ENCODE data around the gene SLC2A5.
"Not testable (repeated sequence)": the region's sequence is repeated elsewhere in the genome, so short reads cannot be mapped to it uniquely, and the experiment has no call there.

SLC2A5 gene

GRCh38 chr1:9106286-9106685 is 36.9 kb upstream of the SLC2A5 start:
- Histone ChIP-seq H3K9me3 (ENCODE audit: control insufficient read depth, insufficient read depth, low read depth, low read length) (no peaks in the 10 kb centered on the region), H3K27me3 (ENCODE audit: control insufficient read depth, insufficient read depth, low read length) (no peaks in the 10 kb centered on the region), H3K27ac (ENCODE audit: low read depth, low read length) (no peak overlapping the region), H3K36me3 (ENCODE audit: control insufficient read depth, insufficient read depth, low read length) (no peaks in the 10 kb centered on the region; the same call in 1 of the 2 replicates), H3K4me1 (ENCODE audit: control insufficient read depth, insufficient read depth, low read length) (peaks cover 5% of the 10 kb centered on the region; the same call in 1 of the 2 replicates), H3K9ac (ENCODE audit: low read length) (no peak overlapping the region), H3K4me3 (ENCODE audit: low read depth, low read length) (no peak overlapping the region)

GRCh38 chr1:9105336-9105867 is 36.0 kb upstream of the SLC2A5 start:
- H3K9ac ChIP-seq (ENCODE audit: low read length) = no peak overlapping the region
- no peaks in the 10 kb centered on the region; the same call in 1 of the 2 replicates for H3K36me3 ChIP-seq (ENCODE audit: control insufficient read depth, insufficient read depth, low read length)
- H3K27me3 ChIP-seq (ENCODE audit: control insufficient read depth, insufficient read depth, low read length) = no peaks in the 10 kb centered on the region
- H3K4me1 ChIP-seq (ENCODE audit: control insufficient read depth, insufficient read depth, low read length) = 0 out of 2 replicates have a peak, but pooled peaks cover 2% of the 10 kb centered on the region
- no peak overlapping the region for H3K4me3 ChIP-seq (ENCODE audit: low read depth, low read length)
- no peaks in the 10 kb centered on the region for H3K9me3 ChIP-seq (ENCODE audit: control insufficient read depth, insufficient read depth, low read depth, low read length)
- no peak overlapping the region for H3K27ac ChIP-seq (ENCODE audit: low read depth, low read length)

GRCh38 chr1:9101510-9102146 is 32.2 kb upstream of the SLC2A5 start:
- Histone ChIP-seq H3K27me3 (ENCODE audit: control insufficient read depth, insufficient read depth, low read length) (no peaks in the 10 kb centered on the region), H3K4me3 (ENCODE audit: low read depth, low read length) (no peak overlapping the region), H3K36me3 (ENCODE audit: control insufficient read depth, insufficient read depth, low read length) (no peaks in the 10 kb centered on the region; the same call in 1 of the 2 replicates), H3K27ac (ENCODE audit: low read depth, low read length) (no peak overlapping the region), H3K4me1 (ENCODE audit: control insufficient read depth, insufficient read depth, low read length) (0 out of 2 replicates have a peak, but pooled peaks cover 2% of the 10 kb centered on the region), H3K9me3 (ENCODE audit: control insufficient read depth, insufficient read depth, low read depth, low read length) (peaks cover 8% of the 10 kb centered on the region; the same call in 1 of the 2 replicates), H3K9ac (ENCODE audit: low read length) (no peak overlapping the region)

GRCh38 chr1:9100471-9101043 is 31.1 kb upstream of the SLC2A5 start:
- Histone ChIP-seq H3K4me1 (ENCODE audit: control insufficient read depth, insufficient read depth, low read length) (0 out of 2 replicates have a peak, but pooled peaks cover 2% of the 10 kb centered on the region), H3K27ac (ENCODE audit: low read depth, low read length) (no peak overlapping the region), H3K4me3 (ENCODE audit: low read depth, low read length) (no peak overlapping the region), H3K27me3 (ENCODE audit: control insufficient read depth, insufficient read depth, low read length) (no peaks in the 10 kb centered on the region), H3K9me3 (ENCODE audit: control insufficient read depth, insufficient read depth, low read depth, low read length) (peaks cover 17% of the 10 kb centered on the region), H3K36me3 (ENCODE audit: control insufficient read depth, insufficient read depth, low read length) (no peaks in the 10 kb centered on the region; the same call in 1 of the 2 replicates), H3K9ac (ENCODE audit: low read length) (no peak overlapping the region)

GRCh38 chr1:9099555-9099954 is 30.1 kb upstream of the SLC2A5 start:
- H3K27ac ChIP-seq (ENCODE audit: low read depth, low read length) = no peak overlapping the region
- 0 out of 2 replicates have a peak, but pooled peaks cover 2% of the 10 kb centered on the region for H3K4me1 ChIP-seq (ENCODE audit: control insufficient read depth, insufficient read depth, low read length)
- H3K9me3 ChIP-seq (ENCODE audit: control insufficient read depth, insufficient read depth, low read depth, low read length) = peaks cover 27% of the 10 kb centered on the region
- no peak overlapping the region for H3K4me3 ChIP-seq (ENCODE audit: low read depth, low read length)
- H3K36me3 ChIP-seq (ENCODE audit: control insufficient read depth, insufficient read depth, low read length) = no peaks in the 10 kb centered on the region; the same call in 1 of the 2 replicates
- no peaks in the 10 kb centered on the region for H3K27me3 ChIP-seq (ENCODE audit: control insufficient read depth, insufficient read depth, low read length)
- H3K9ac ChIP-seq (ENCODE audit: low read length) = no peak overlapping the region

GRCh38 chr1:9097947-9098705 is 28.7 kb upstream of the SLC2A5 start:
- Histone ChIP-seq H3K27ac (ENCODE audit: low read depth, low read length) (no peak overlapping the region), H3K36me3 (ENCODE audit: control insufficient read depth, insufficient read depth, low read length) (no peaks in the 10 kb centered on the region), H3K9me3 (ENCODE audit: control insufficient read depth, insufficient read depth, low read depth, low read length) (peaks cover 29% of the 10 kb centered on the region), H3K4me1 (ENCODE audit: control insufficient read depth, insufficient read depth, low read length) (peaks cover 2% of the 10 kb centered on the region; the same call in 1 of the 2 replicates), H3K9ac (ENCODE audit: low read length) (no peak overlapping the region), H3K4me3 (ENCODE audit: low read depth, low read length) (no peak overlapping the region), H3K27me3 (ENCODE audit: control insufficient read depth, insufficient read depth, low read length) (no peaks in the 10 kb centered on the region)

GRCh38 chr1:9095818-9096217 is 26.4 kb upstream of the SLC2A5 start:
- H3K4me3 ChIP-seq (ENCODE audit: low read depth, low read length) = no peak overlapping the region
- H3K27me3 ChIP-seq (ENCODE audit: control insufficient read depth, insufficient read depth, low read length) = no peaks in the 10 kb centered on the region
- H3K36me3 ChIP-seq (ENCODE audit: control insufficient read depth, insufficient read depth, low read length) = no peaks in the 10 kb centered on the region
- no peak overlapping the region for H3K27ac ChIP-seq (ENCODE audit: low read depth, low read length)
- no peak overlapping the region for H3K9ac ChIP-seq (ENCODE audit: low read length)
- H3K9me3 ChIP-seq (ENCODE audit: control insufficient read depth, insufficient read depth, low read depth, low read length) = peaks cover 29% of the 10 kb centered on the region
- no peaks in the 10 kb centered on the region; the same call in 1 of the 2 replicates for H3K4me1 ChIP-seq (ENCODE audit: control insufficient read depth, insufficient read depth, low read length)

- not testable (repeated sequence) for H3K9ac ChIP-seq (ENCODE audit: low read length); H3K36me3 ChIP-seq (ENCODE audit: control insufficient read depth, insufficient read depth, low read length); H3K4me3 ChIP-seq (ENCODE audit: low read depth, low read length); H3K4me1 ChIP-seq (ENCODE audit: control insufficient read depth, insufficient read depth, low read length); H3K27ac ChIP-seq (ENCODE audit: low read depth, low read length); H3K27me3 ChIP-seq (ENCODE audit: control insufficient read depth, insufficient read depth, low read length)
- peaks cover 29% of the 10 kb centered on the region for H3K9me3 ChIP-seq (ENCODE audit: control insufficient read depth, insufficient read depth, low read depth, low read length)
Measured at GRCh38 chr1:9093996-9094595, 24.7 kb upstream of the SLC2A5 start.

GRCh38 chr1:9093581-9093980 is 24.1 kb upstream of the SLC2A5 start:
- Histone ChIP-seq H3K36me3 (ENCODE audit: control insufficient read depth, insufficient read depth, low read length) (no peaks in the 10 kb centered on the region), H3K4me3 (ENCODE audit: low read depth, low read length) (no peak overlapping the region), H3K4me1 (ENCODE audit: control insufficient read depth, insufficient read depth, low read length) (no peaks in the 10 kb centered on the region; the same call in 1 of the 2 replicates), H3K27me3 (ENCODE audit: control insufficient read depth, insufficient read depth, low read length) (no peaks in the 10 kb centered on the region), H3K9me3 (ENCODE audit: control insufficient read depth, insufficient read depth, low read depth, low read length) (peaks cover 29% of the 10 kb centered on the region), H3K27ac (ENCODE audit: low read depth, low read length) (no peak overlapping the region), H3K9ac (ENCODE audit: low read length) (no peak overlapping the region)

- no peaks in the 10 kb centered on the region for H3K27me3 ChIP-seq (ENCODE audit: control insufficient read depth, insufficient read depth, low read length)
Measured at GRCh38 chr1:9093091-9093490, 23.7 kb upstream of the SLC2A5 start.

More at GRCh38 chr1:9093091-9093490, 23.7 kb upstream of the SLC2A5 start:
- Histone ChIP-seq H3K9me3 (ENCODE audit: control insufficient read depth, insufficient read depth, low read depth, low read length) (peaks cover 29% of the 10 kb centered on the region), H3K4me1 (ENCODE audit: control insufficient read depth, insufficient read depth, low read length) (no peaks in the 10 kb centered on the region; the same call in 1 of the 2 replicates), H3K27ac (ENCODE audit: low read depth, low read length) (no peak overlapping the region), H3K9ac (ENCODE audit: low read length) (no peak overlapping the region), H3K36me3 (ENCODE audit: control insufficient read depth, insufficient read depth, low read length) (no peaks in the 10 kb centered on the region), H3K4me3 (ENCODE audit: low read depth, low read length) (no peak overlapping the region)
